Activated T-cell treated with anti-CD3 and anti-CD28 coated beads, Interleukin-2, amount 50 U/mL, for 24 hours (primary cell): ENCODE measurements around the gene BRAT1.

Source experiments
- DNase-seq: peaks from one replicate; pipeline ENCODE4 v3.0.0-alpha.2; 2020
- H3K27ac Mint-ChIP-seq: 2 replicates; pipeline ENCODE4 v1.8.0; 2020; ENCODE audit warnings: mild to moderate bottlenecking, mixed read lengths
- H3K27me3 Mint-ChIP-seq: 2 replicates; pipeline ENCODE4 v1.8.0; 2020; ENCODE audit warnings: mixed read lengths
- H3K36me3 Mint-ChIP-seq: 2 replicates; pipeline ENCODE4 v1.8.0; 2020; ENCODE audit warnings: low read depth, mixed read lengths
- H3K4me1 Mint-ChIP-seq: 2 replicates; pipeline ENCODE4 v1.8.0; 2020; ENCODE audit warnings: low read depth, mixed read lengths
- H3K4me3 Mint-ChIP-seq: 2 replicates; pipeline ENCODE4 v1.8.0; 2020; ENCODE audit warnings: mild to moderate bottlenecking, moderate library complexity, mixed read lengths
- H3K9me3 Mint-ChIP-seq: 2 replicates; pipeline ENCODE4 v1.8.0; 2020; ENCODE audit warnings: mixed read lengths

BRAT1 gene

DNA sequence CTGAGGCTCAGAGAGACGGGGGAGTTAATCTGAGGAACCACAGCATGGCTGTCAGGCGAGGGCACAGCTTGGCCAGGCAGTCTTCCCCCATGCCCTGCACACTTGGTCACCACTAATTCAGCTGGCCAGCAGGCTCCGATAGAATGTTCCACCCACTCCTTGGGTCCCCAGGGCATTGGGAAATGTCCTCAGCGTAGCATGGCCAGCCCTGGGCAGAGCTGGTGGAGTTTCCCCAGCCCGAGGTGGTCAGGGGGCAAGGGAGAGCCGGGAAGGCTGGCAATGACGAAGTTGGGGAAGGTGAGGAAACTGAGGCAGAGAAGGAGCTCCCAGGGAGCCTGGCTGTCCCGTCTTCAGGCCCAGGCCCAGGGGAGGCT, 67.1 kb downstream of the BRAT1 start:
- Mint-ChIP-seq H3K36me3 (no peaks in the 10 kb centered on the region), H3K27ac (no peak overlapping the region), H3K9me3 (no peaks in the 10 kb centered on the region), H3K4me1 (no peaks in the 10 kb centered on the region), H3K27me3 (no peaks in the 10 kb centered on the region), H3K4me3 (no peak overlapping the region)
- no peak for DNase-seq
